SK-N-SH (cell line): ENCODE data around the gene DICER1. TPM values are rescaled to one million over a fixed set of nuclear protein-coding genes. Genes with fewer than 3 reads are reported as not detected.
"Not testable (repeated sequence)": the region's sequence is repeated elsewhere in the genome, so short reads cannot be mapped to it uniquely, and the experiment has no call there.

ENCODE experiments used
- CTCF ChIA-PET: fragments of 300-600, 350-600 bp; formaldehyde crosslinking; extraction: SDS; loops from one replicate; lab custom pipeline; 2021; lab: Yijun Ruan, JAX
- POLR2A ChIA-PET: fragments of 350-600 bp; sonication (Branson Sonifier 250); formaldehyde crosslinking; extraction: SDS; loops from one replicate; lab custom pipeline; 2020; ENCODE audit warnings: antibody characterized with exemption, inconsistent platforms; lab: Yijun Ruan, JAX
- DNase-seq: peaks from one replicate; pipeline ENCODE4 v3.0.0; 2012
- H2AFZ ChIP-seq: fragments of 200-600 bp; sonication (generic); 2 replicates; pipeline ENCODE4 v1.8.1; 2016; ENCODE audit warnings: antibody characterized with exemption, mild to moderate bottlenecking, low read depth
- H3F3A ChIP-seq: fragments of 200-600 bp; sonication (generic); replicated peaks from 2 replicates; pipeline ENCODE3; 2016; ENCODE audit warnings: antibody characterized with exemption, mild to moderate bottlenecking; ENCODE audit not compliant: insufficient read depth
- H3K27ac ChIP-seq, 2 experiments: fragments of 200-500 bp in 1 of 2; fragments of 200-600 bp in 1 of 2; sonication (Bioruptor generic) in 1 of 2; sonication (generic), shearing (Covaris generic) in 1 of 2; 2 replicates each; pipeline versions ENCODE4 v1.5.1 to v1.6.1; 2014 to 2016; ENCODE audit warnings: low read depth in 2 of 2, inconsistent platforms in 1 of 2, low read length in 1 of 2, mild to moderate bottlenecking in 1 of 2, mixed read lengths in 1 of 2
- H3K27me3 ChIP-seq: fragments of 200-600 bp; sonication (generic), shearing (Covaris generic); 2 replicates; pipeline ENCODE4 v1.6.1; 2016; ENCODE audit warnings: mixed run types; ENCODE audit not compliant: insufficient read depth
- H3K36me3 ChIP-seq, 2 experiments: fragments of 200-500 bp in 1 of 2; fragments of 200-600 bp in 1 of 2; sonication (Bioruptor generic) in 1 of 2; sonication (generic) in 1 of 2; replicated peaks in 1 of 2; 2 replicates each; pipeline versions ENCODE3 to v1.5.1; 2014 to 2016; ENCODE audit warnings: low read length in 1 of 2, mild to moderate bottlenecking in 1 of 2; ENCODE audit not compliant: insufficient read depth in 2 of 2, control insufficient read depth in 1 of 2
- H3K4me1 ChIP-seq, 2 experiments: fragments of 200-500 bp in 1 of 2; fragments of 200-600 bp in 1 of 2; sonication (Bioruptor generic) in 1 of 2; sonication (generic), shearing (Covaris generic) in 1 of 2; 2 replicates each; pipeline versions ENCODE4 v1.5.1 to v1.6.1; 2014 to 2016; ENCODE audit warnings: low read depth in 1 of 2, low read length in 1 of 2, mixed run types in 1 of 2; ENCODE audit not compliant: insufficient read depth in 2 of 2, control insufficient read depth in 1 of 2
- H3K4me2 ChIP-seq: fragments of 200-600 bp; sonication (generic), shearing (Covaris generic); 2 replicates; pipeline ENCODE4 v1.6.1; 2017; ENCODE audit warnings: mixed run types
- H3K4me3 ChIP-seq, 2 experiments: fragments of 200-500 bp in 1 of 2; fragments of 200-600 bp in 1 of 2; sonication (Bioruptor generic) in 1 of 2; sonication (generic), shearing (Covaris generic) in 1 of 2; 2 replicates each; pipeline versions ENCODE4 v1.5.1 to v1.8.1; 2014 to 2016; ENCODE audit warnings: low read depth in 2 of 2, inconsistent platforms in 1 of 2, low read length in 1 of 2, mild to moderate bottlenecking in 1 of 2, mixed read lengths in 1 of 2, moderate library complexity in 1 of 2
- H3K79me2 ChIP-seq: fragments of 200-600 bp; sonication (generic); 2 replicates; pipeline ENCODE4 v1.8.1; 2017; ENCODE audit warnings: mild to moderate bottlenecking; ENCODE audit not compliant: insufficient read depth
- H3K9ac ChIP-seq: fragments of 200-600 bp; sonication (generic); 2 replicates; pipeline ENCODE4 v1.6.1; 2017; ENCODE audit warnings: mixed run types
- H3K9me2 ChIP-seq: fragments of 200-600 bp; sonication (generic); 2 replicates; pipeline ENCODE4 v1.6.1; 2017; ENCODE audit warnings: mixed run types
- H3K9me3 ChIP-seq: fragments of 200-600 bp; sonication (generic); 2 replicates; pipeline ENCODE4 v1.6.1; 2017; ENCODE audit warnings: mixed run types, mild to moderate bottlenecking, moderate library complexity
- H4K20me1 ChIP-seq: fragments of 200-600 bp; sonication (generic); 2 replicates; pipeline ENCODE4 v1.6.1; 2017; ENCODE audit warnings: mild to moderate bottlenecking, mixed run types; ENCODE audit not compliant: insufficient read depth
- CHD2 ChIP-seq: fragments of 150-350 bp; IDR thresholded peaks from 2 replicates; pipeline ENCODE4 v1.6.1; 2018; ENCODE audit warnings: low read length; ENCODE audit not compliant: partially characterized antibody
- FOXJ3 ChIP-seq: sonication (generic); formaldehyde crosslinking; IDR thresholded peaks from 2 replicates; pipeline ENCODE4 v1.5.1; 2020; ENCODE audit warnings: mild to moderate bottlenecking, missing genetic modification reagents
- FOXM1 ChIP-seq: IDR thresholded peaks from 2 replicates; pipeline ENCODE4 v1.4.0; 2012; ENCODE audit warnings: low read depth, mild to moderate bottlenecking
- GABPA ChIP-seq: IDR thresholded peaks from 2 replicates; pipeline ENCODE4 v1.4.0; 2012; ENCODE audit warnings: low read depth, mild to moderate bottlenecking
- GATA2 ChIP-seq: sonication (generic); formaldehyde crosslinking; IDR thresholded peaks from 2 replicates; pipeline ENCODE4 v1.5.0; 2020; ENCODE audit warnings: mild to moderate bottlenecking, missing genetic modification reagents
- JUND ChIP-seq: IDR thresholded peaks from 2 replicates; pipeline ENCODE4 v1.4.0; 2012
- MEF2A ChIP-seq: IDR thresholded peaks from 2 replicates; pipeline ENCODE4 v1.4.0; 2012; ENCODE audit warnings: low read depth, borderline replicate concordance
- NFIC ChIP-seq: IDR thresholded peaks from 2 replicates; pipeline ENCODE4 v1.4.0; 2012; ENCODE audit warnings: borderline replicate concordance
- PBX3 ChIP-seq: IDR thresholded peaks from 2 replicates; pipeline ENCODE4; 2012
- POLR2AphosphoS5 ChIP-seq: IDR thresholded peaks from 2 replicates; pipeline ENCODE4 v1.6.1; 2012; ENCODE audit warnings: low read depth, low read length
- RCOR1 ChIP-seq: fragments of 150-350 bp; IDR thresholded peaks from 2 replicates; pipeline ENCODE4 v1.6.1; 2017; ENCODE audit warnings: antibody characterized with exemption, low read length
- RFX5 ChIP-seq: IDR thresholded peaks from 2 replicates; pipeline ENCODE4 v1.6.1; 2012; ENCODE audit warnings: mild to moderate bottlenecking, improper control_type of control experiment, low read length
- RXRA ChIP-seq: IDR thresholded peaks from 2 replicates; pipeline ENCODE4 v1.4.0; 2012; ENCODE audit warnings: low read depth, mild to moderate bottlenecking, borderline replicate concordance
- SIN3A ChIP-seq: IDR thresholded peaks from 2 replicates; pipeline ENCODE4 v1.6.1; 2012; ENCODE audit warnings: low read depth, mild to moderate bottlenecking, low read length, moderate library complexity, borderline replicate concordance
- TEAD4 ChIP-seq: IDR thresholded peaks from 2 replicates; pipeline ENCODE4 v1.4.0; 2012; ENCODE audit warnings: mild to moderate bottlenecking, borderline replicate concordance; ENCODE audit not compliant: insufficient read depth
- WGBS: methylation state at CpG from one replicate; pipeline ENCODE4 v1.1.6; 2017; ENCODE audit warnings: low lambda C conversion rate; 5-methylcytosine and 5-hydroxymethylcytosine counted together
- polyA plus RNA-seq, 3 experiments: library from polyadenylated mRNA; depleted of rRNA; stranded (reverse); fragments of >200 nt; gene quantifications; 2 replicates each; pipeline ENCODE4 v1.2.3, GENCODE V29; 2012

Gene DICER1
- polyA plus RNA-seq, 1 of the 3 experiments (the other 2 are of a cell fraction), result 4.7 TPM

GRCh38 chr14:95140060-95140858 is 17.1 kb downstream of the DICER1 start:
- 86% methylated on average over 5 of the region's 5 CpGs for WGBS
- TF ChIP-seq SIN3A (no peak), GABPA (no peak), MEF2A (no peak), FOXJ3 (CRISPR knock-in tag) (no peak), RCOR1 (no peak), FOXM1 (no peak), JUND (no peak), TEAD4 (no peak), PBX3 (no peak), RFX5 (no peak), CHD2 (no peak)
- Histone ChIP-seq H3K9me3 (0 out of 2 replicates have a peak, but pooled peaks cover 5% of the 10 kb centered on the region), H4K20me1 (peaks cover 39% of the 10 kb centered on the region), H3K4me1 (peaks cover 3 to 30% of the 10 kb centered on the region in 2 experiments; a peak in 3 of 4 replicates), H3K27ac (0 out of 4 replicates have a peak overlapping the region, but pooled peaks of 1 of the 2 experiments have one; percentile 28), H3K79me2 (peaks cover 96% of the 10 kb centered on the region), H3K9me2 (no peaks in the 10 kb centered on the region), H3K9ac (no peak overlapping the region), H3K27me3 (no peaks in the 10 kb centered on the region), H3F3A (peaks cover 11% of the 10 kb centered on the region), H3K4me3 (no peak overlapping the region), H2AFZ (no peak overlapping the region), H3K4me2 (no peak overlapping the region), H3K36me3 (peaks cover 3 to 13% of the 10 kb centered on the region in 2 experiments)
- ChIA-PET POLR2A (no interaction called here), CTCF (interaction anchor here (1.2 kb wide), 1 partner anchor 9 kb away, joined by 3 read pairs; no protein-coding TSS in a partner anchor)
- no peak for DNase-seq

GRCh38 chr14:95138876-95139275 is 18.5 kb downstream of the DICER1 start:
- ChIA-PET POLR2A (no interaction called here), CTCF (interaction anchor here (1.0 to 1.7 kb wide), 2 partner anchors 12 to 14 kb away, joined by 3 to 5 read pairs; no protein-coding TSS in a partner anchor)
- Histone ChIP-seq H3K36me3 (peaks cover 3 to 15% of the 10 kb centered on the region in 2 experiments), H3F3A (peaks cover 11% of the 10 kb centered on the region), H2AFZ (no peak overlapping the region), H3K4me3 (no peak overlapping the region), H3K9me2 (no peaks in the 10 kb centered on the region), H3K27me3 (no peaks in the 10 kb centered on the region), H4K20me1 (peaks cover 39% of the 10 kb centered on the region), H3K79me2 (peaks cover 95% of the 10 kb centered on the region), H3K9me3 (no peaks in the 10 kb centered on the region), H3K4me2 (no peak overlapping the region), H3K9ac (no peak overlapping the region), H3K27ac (no peak overlapping the region), H3K4me1 (peaks cover 3 to 30% of the 10 kb centered on the region in 2 experiments; a peak in 3 of 4 replicates)
- no CpG with 5 or more reads among the region's 1 CpG for WGBS
- TF ChIP-seq NFIC (no peak), RXRA (no peak), POLR2AphosphoS5 (no peak), GATA2 (CRISPR knock-in tag) (no peak)
- DNase-seq, result no peak

- peaks cover 5 to 16% of the 10 kb centered on the region in 2 experiments for H3K36me3 ChIP-seq
- H3K9me2 ChIP-seq, H3K9ac ChIP-seq, H3K4me2 ChIP-seq, DNase-seq, H3K27ac ChIP-seq, H3K9me3 ChIP-seq, H3K4me3 ChIP-seq, H2AFZ ChIP-seq, POLR2A ChIA-PET, H3K27me3 ChIP-seq: not testable (repeated sequence)
- WGBS, result 98% methylated on average over 4 of the region's 5 CpGs
- peaks cover 11% of the 10 kb centered on the region for H3F3A ChIP-seq
- peaks cover 91% of the 10 kb centered on the region for H3K79me2 ChIP-seq
- peaks cover 3 to 30% of the 10 kb centered on the region in 2 experiments; a peak in 3 of 4 replicates for H3K4me1 ChIP-seq
- H4K20me1 ChIP-seq, result peaks cover 40% of the 10 kb centered on the region
- CTCF ChIA-PET, result interaction anchor here (0.5 to 1.7 kb wide), 4 partner anchors 12 to 292 kb away, joined by 3 to 5 read pairs (median 3); no protein-coding TSS in a partner anchor
Measured at GRCh38 chr14:95138455-95138854, 18.9 kb downstream of the DICER1 start.
